ENCODE results near the gene DNAI1.

GRCh38 chr9:34560599-34561214 lies 102.1 kb downstream of the DNAI1 start:
- TF ChIP-seq CTCF (conservative IDR thresholded peaks at IDR 0.05; ENCODE audit: low read depth, low read length) (no peak), POLR2A (IDR thresholded peaks at IDR 0.05; ENCODE audit: low read depth, low read length) (no peak), SMC3 (IDR thresholded peaks at IDR 0.05; ENCODE audit: low read depth, low read length) (no peak), USF2 (IDR thresholded peaks at IDR 0.05; ENCODE audit: low read depth, low read length) (no peak), RAD21 (IDR thresholded peaks at IDR 0.05; ENCODE audit: low read length) (no peak), ELK1 (IDR thresholded peaks at IDR 0.05; ENCODE audit: borderline replicate concordance, low read depth, low read length) (no peak), FOS (IDR thresholded peaks at IDR 0.05; ENCODE audit: low read depth, low read length) (no peak), BHLHE40 (IDR thresholded peaks at IDR 0.05; ENCODE audit: low read depth, low read length) (no peak), RCOR1 (IDR thresholded peaks at IDR 0.05; ENCODE audit: insufficient replicate concordance, low read length) (no peak), RFX5 (IDR thresholded peaks at IDR 0.05; ENCODE audit: low read depth, low read length) (no peak)

Measured in IMR-90 (cell line).